HepG2 (cell line): Measurements from ENCODE around the gene CKMT1A.
"Not testable (repeated sequence)": the region's sequence is repeated elsewhere in the genome, so short reads cannot be mapped to it uniquely, and the experiment has no call there.

Source experiments
- HDAC6 ChIP-seq: fragments of 200-600 bp; sonication (generic); IDR thresholded peaks from 2 replicates; pipeline ENCODE4 v1.7.0; 2017; ENCODE audit warnings: mild to moderate bottlenecking, antibody characterized with exemption, low read length, low read depth
- POLR2A ChIP-seq, 2 experiments: IDR thresholded peaks; 2 replicates each; pipeline ENCODE4 v1.6.1; 2011; ENCODE audit warnings: low read depth in 2 of 2, low read length in 2 of 2, mild to moderate bottlenecking in 1 of 2, moderate library complexity in 1 of 2; ENCODE audit not compliant: insufficient read depth in 1 of 2
- RAD21 ChIP-seq: fragments of 450-650 bp; formaldehyde crosslinking; IDR thresholded peaks from 2 replicates; pipeline ENCODE4 v1.5.0; 2020; ENCODE audit warnings: mild to moderate bottlenecking
- ZNF773 ChIP-seq: sonication (generic); formaldehyde crosslinking; IDR thresholded peaks from 2 replicates; pipeline ENCODE4 v1.4.0; 2020; ENCODE audit warnings: missing genetic modification reagents, borderline replicate concordance
- TF ChIP-seq, protein P1 (sequence below): sonication (generic); formaldehyde crosslinking; IDR thresholded peaks from 2 replicates; pipeline ENCODE4 v1.4.0; 2020; ENCODE audit warnings: missing genetic modification reagents, borderline replicate concordance

- not testable (repeated sequence) for TF ChIP-seq ZNF773 (CRISPR knock-in tag); RAD21; HDAC6; POLR2A (IDR thresholded peaks at IDR 0.05; ENCODE audit: insufficient read depth in 1 of 2, low read depth in 2 of 2, low read length in 2 of 2)
- TF ChIP-seq, protein P1, sequence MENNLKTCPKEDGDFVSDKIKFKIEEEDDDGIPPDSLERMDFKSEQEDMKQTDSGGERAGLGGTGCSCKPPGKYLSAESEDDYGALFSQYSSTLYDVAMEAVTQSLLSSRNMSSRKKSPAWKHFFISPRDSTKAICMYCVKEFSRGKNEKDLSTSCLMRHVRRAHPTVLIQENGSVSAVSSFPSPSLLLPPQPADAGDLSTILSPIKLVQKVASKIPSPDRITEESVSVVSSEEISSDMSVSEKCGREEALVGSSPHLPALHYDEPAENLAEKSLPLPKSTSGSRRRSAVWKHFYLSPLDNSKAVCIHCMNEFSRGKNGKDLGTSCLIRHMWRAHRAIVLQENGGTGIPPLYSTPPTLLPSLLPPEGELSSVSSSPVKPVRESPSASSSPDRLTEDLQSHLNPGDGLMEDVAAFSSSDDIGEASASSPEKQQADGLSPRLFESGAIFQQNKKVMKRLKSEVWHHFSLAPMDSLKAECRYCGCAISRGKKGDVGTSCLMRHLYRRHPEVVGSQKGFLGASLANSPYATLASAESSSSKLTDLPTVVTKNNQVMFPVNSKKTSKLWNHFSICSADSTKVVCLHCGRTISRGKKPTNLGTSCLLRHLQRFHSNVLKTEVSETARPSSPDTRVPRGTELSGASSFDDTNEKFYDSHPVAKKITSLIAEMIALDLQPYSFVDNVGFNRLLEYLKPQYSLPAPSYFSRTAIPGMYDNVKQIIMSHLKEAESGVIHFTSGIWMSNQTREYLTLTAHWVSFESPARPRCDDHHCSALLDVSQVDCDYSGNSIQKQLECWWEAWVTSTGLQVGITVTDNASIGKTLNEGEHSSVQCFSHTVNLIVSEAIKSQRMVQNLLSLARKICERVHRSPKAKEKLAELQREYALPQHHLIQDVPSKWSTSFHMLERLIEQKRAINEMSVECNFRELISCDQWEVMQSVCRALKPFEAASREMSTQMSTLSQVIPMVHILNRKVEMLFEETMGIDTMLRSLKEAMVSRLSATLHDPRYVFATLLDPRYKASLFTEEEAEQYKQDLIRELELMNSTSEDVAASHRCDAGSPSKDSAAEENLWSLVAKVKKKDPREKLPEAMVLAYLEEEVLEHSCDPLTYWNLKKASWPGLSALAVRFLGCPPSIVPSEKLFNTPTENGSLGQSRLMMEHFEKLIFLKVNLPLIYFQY (CRISPR knock-in tag) = not testable (repeated sequence)
These were observed 33.9 kb upstream of the CKMT1A start for GRCh38 chr15:43659727-43660126.
